SK-N-SH (cell line): ENCODE data around the gene PLXNB3. TPM values are rescaled to one million over a fixed set of nuclear protein-coding genes. Genes with fewer than 3 reads are reported as not detected.
A peak's percentile ranks its signal among the peaks of the same experiment; 100 is the strongest.

Source experiments
- CTCF ChIA-PET: fragments of 300-600, 350-600 bp; formaldehyde crosslinking; extraction: SDS; loops from one replicate; lab custom pipeline; 2021; lab: Yijun Ruan, JAX
- POLR2A ChIA-PET: fragments of 350-600 bp; sonication (Branson Sonifier 250); formaldehyde crosslinking; extraction: SDS; loops from one replicate; lab custom pipeline; 2020; ENCODE audit warnings: antibody characterized with exemption, inconsistent platforms; lab: Yijun Ruan, JAX
- DNase-seq: peaks from one replicate; pipeline ENCODE4 v3.0.0; 2012
- H2AFZ ChIP-seq: fragments of 200-600 bp; sonication (generic); 2 replicates; pipeline ENCODE4 v1.8.1; 2016; ENCODE audit warnings: antibody characterized with exemption, mild to moderate bottlenecking, low read depth
- H3F3A ChIP-seq: fragments of 200-600 bp; sonication (generic); replicated peaks from 2 replicates; pipeline ENCODE3; 2016; ENCODE audit warnings: antibody characterized with exemption, mild to moderate bottlenecking; ENCODE audit not compliant: insufficient read depth
- H3K27ac ChIP-seq, 2 experiments: fragments of 200-500 bp in 1 of 2; fragments of 200-600 bp in 1 of 2; sonication (Bioruptor generic) in 1 of 2; sonication (generic), shearing (Covaris generic) in 1 of 2; 2 replicates each; pipeline versions ENCODE4 v1.5.1 to v1.6.1; 2014 to 2016; ENCODE audit warnings: low read depth in 2 of 2, inconsistent platforms in 1 of 2, low read length in 1 of 2, mild to moderate bottlenecking in 1 of 2, mixed read lengths in 1 of 2
- H3K27me3 ChIP-seq: fragments of 200-600 bp; sonication (generic), shearing (Covaris generic); 2 replicates; pipeline ENCODE4 v1.6.1; 2016; ENCODE audit warnings: mixed run types; ENCODE audit not compliant: insufficient read depth
- H3K36me3 ChIP-seq, 2 experiments: fragments of 200-500 bp in 1 of 2; fragments of 200-600 bp in 1 of 2; sonication (Bioruptor generic) in 1 of 2; sonication (generic) in 1 of 2; replicated peaks in 1 of 2; 2 replicates each; pipeline versions ENCODE3 to v1.5.1; 2014 to 2016; ENCODE audit warnings: low read length in 1 of 2, mild to moderate bottlenecking in 1 of 2; ENCODE audit not compliant: insufficient read depth in 2 of 2, control insufficient read depth in 1 of 2
- H3K4me1 ChIP-seq, 2 experiments: fragments of 200-500 bp in 1 of 2; fragments of 200-600 bp in 1 of 2; sonication (Bioruptor generic) in 1 of 2; sonication (generic), shearing (Covaris generic) in 1 of 2; 2 replicates each; pipeline versions ENCODE4 v1.5.1 to v1.6.1; 2014 to 2016; ENCODE audit warnings: low read depth in 1 of 2, low read length in 1 of 2, mixed run types in 1 of 2; ENCODE audit not compliant: insufficient read depth in 2 of 2, control insufficient read depth in 1 of 2
- H3K4me2 ChIP-seq: fragments of 200-600 bp; sonication (generic), shearing (Covaris generic); 2 replicates; pipeline ENCODE4 v1.6.1; 2017; ENCODE audit warnings: mixed run types
- H3K4me3 ChIP-seq, 2 experiments: fragments of 200-500 bp in 1 of 2; fragments of 200-600 bp in 1 of 2; sonication (Bioruptor generic) in 1 of 2; sonication (generic), shearing (Covaris generic) in 1 of 2; 2 replicates each; pipeline versions ENCODE4 v1.5.1 to v1.8.1; 2014 to 2016; ENCODE audit warnings: low read depth in 2 of 2, inconsistent platforms in 1 of 2, low read length in 1 of 2, mild to moderate bottlenecking in 1 of 2, mixed read lengths in 1 of 2, moderate library complexity in 1 of 2
- H3K79me2 ChIP-seq: fragments of 200-600 bp; sonication (generic); 2 replicates; pipeline ENCODE4 v1.8.1; 2017; ENCODE audit warnings: mild to moderate bottlenecking; ENCODE audit not compliant: insufficient read depth
- H3K9ac ChIP-seq: fragments of 200-600 bp; sonication (generic); 2 replicates; pipeline ENCODE4 v1.6.1; 2017; ENCODE audit warnings: mixed run types
- H3K9me2 ChIP-seq: fragments of 200-600 bp; sonication (generic); 2 replicates; pipeline ENCODE4 v1.6.1; 2017; ENCODE audit warnings: mixed run types
- H3K9me3 ChIP-seq: fragments of 200-600 bp; sonication (generic); 2 replicates; pipeline ENCODE4 v1.6.1; 2017; ENCODE audit warnings: mixed run types, mild to moderate bottlenecking, moderate library complexity
- H4K20me1 ChIP-seq: fragments of 200-600 bp; sonication (generic); 2 replicates; pipeline ENCODE4 v1.6.1; 2017; ENCODE audit warnings: mild to moderate bottlenecking, mixed run types; ENCODE audit not compliant: insufficient read depth
- EP300 ChIP-seq, 2 experiments: IDR thresholded peaks; 2 replicates each; pipeline versions ENCODE4 v1.4.0 to v1.6.1; 2012; ENCODE audit warnings: borderline replicate concordance in 1 of 2, low read depth in 1 of 2, low read length in 1 of 2
- FOSL2 ChIP-seq: IDR thresholded peaks from 2 replicates; pipeline ENCODE4 v1.4.0; 2012; ENCODE audit warnings: low read depth, mild to moderate bottlenecking, moderate library complexity, borderline replicate concordance
- FOXJ3 ChIP-seq: sonication (generic); formaldehyde crosslinking; IDR thresholded peaks from 2 replicates; pipeline ENCODE4 v1.5.1; 2020; ENCODE audit warnings: mild to moderate bottlenecking, missing genetic modification reagents
- GABPA ChIP-seq: IDR thresholded peaks from 2 replicates; pipeline ENCODE4 v1.4.0; 2012; ENCODE audit warnings: low read depth, mild to moderate bottlenecking
- MAX ChIP-seq: IDR thresholded peaks from 2 replicates; pipeline ENCODE4 v1.4.0; 2012; ENCODE audit warnings: low read depth
- MEF2A ChIP-seq: IDR thresholded peaks from 2 replicates; pipeline ENCODE4 v1.4.0; 2012; ENCODE audit warnings: low read depth, borderline replicate concordance
- MXI1 ChIP-seq: IDR thresholded peaks from 2 replicates; pipeline ENCODE4 v1.6.1; 2012; ENCODE audit warnings: mild to moderate bottlenecking, low read depth, low read length, improper control_type of control experiment
- NFIC ChIP-seq: IDR thresholded peaks from 2 replicates; pipeline ENCODE4 v1.4.0; 2012; ENCODE audit warnings: borderline replicate concordance
- NRF1 ChIP-seq: IDR thresholded peaks from 2 replicates; pipeline ENCODE4 v1.6.1; 2012; ENCODE audit warnings: low read depth, mild to moderate bottlenecking, low read length
- PBX3 ChIP-seq: IDR thresholded peaks from 2 replicates; pipeline ENCODE4; 2012
- RAD21 ChIP-seq: IDR thresholded peaks from 2 replicates; pipeline ENCODE4 v1.6.1; 2012; ENCODE audit warnings: mild to moderate bottlenecking, low read length
- REST ChIP-seq: IDR thresholded peaks from 2 replicates; pipeline ENCODE4 v1.6.1; 2012; ENCODE audit warnings: mild to moderate bottlenecking, low read depth, low read length, moderate library complexity
- RXRA ChIP-seq: IDR thresholded peaks from 2 replicates; pipeline ENCODE4 v1.4.0; 2012; ENCODE audit warnings: low read depth, mild to moderate bottlenecking, borderline replicate concordance
- SIN3A ChIP-seq: IDR thresholded peaks from 2 replicates; pipeline ENCODE4 v1.6.1; 2012; ENCODE audit warnings: low read depth, mild to moderate bottlenecking, low read length, moderate library complexity, borderline replicate concordance
- SMC3 ChIP-seq: IDR thresholded peaks from 2 replicates; pipeline ENCODE4 v1.6.1; 2012; ENCODE audit warnings: low read depth, low read length, improper control_type of control experiment
- TAF1 ChIP-seq: IDR thresholded peaks from 2 replicates; pipeline ENCODE4 v1.6.1; 2012; ENCODE audit warnings: low read depth, mild to moderate bottlenecking, low read length, moderate library complexity, borderline replicate concordance
- YY1 ChIP-seq: IDR thresholded peaks from 2 replicates; pipeline ENCODE4 v1.4.0; 2012; ENCODE audit warnings: low read depth, mild to moderate bottlenecking
- ZBTB33 ChIP-seq: IDR thresholded peaks from 2 replicates; pipeline ENCODE4 v1.4.0; 2012; ENCODE audit warnings: low read depth, borderline replicate concordance
- WGBS: methylation state at CpG from one replicate; pipeline ENCODE4 v1.1.6; 2017; ENCODE audit warnings: low lambda C conversion rate; 5-methylcytosine and 5-hydroxymethylcytosine counted together
- polyA plus RNA-seq, 3 experiments: library from polyadenylated mRNA; depleted of rRNA; stranded (reverse); fragments of >200 nt; gene quantifications; 2 replicates each; pipeline ENCODE4 v1.2.3, GENCODE V29; 2012

PLXNB3 gene
- polyA plus RNA-seq, 1 of the 3 experiments (the other 2 are of a cell fraction) = 15.5 TPM

GRCh38 chrX:153820601-153821000 lies 56.6 kb downstream of the PLXNB3 start:
- WGBS = 54% methylated on average over 6 of the region's 7 CpGs
- no peak for TF ChIP-seq SMC3
- TF ChIP-seq RAD21 = no peak
- TF ChIP-seq SIN3A = no peak
- TF ChIP-seq ZBTB33 = no peak
- TF ChIP-seq MAX = no peak
- no peak for TF ChIP-seq EP300 (IDR thresholded peaks at IDR 0.05; ENCODE audit: borderline replicate concordance in 1 of 2, low read depth in 1 of 2, low read length in 1 of 2)
- TF ChIP-seq RXRA = no peak
- no peak for TF ChIP-seq MXI1
- no peak for TF ChIP-seq NFIC
- no peak for TF ChIP-seq FOSL2
- TF ChIP-seq MEF2A = no peak
- TF ChIP-seq GABPA = no peak
- TF ChIP-seq NRF1 = no peak
- no peak for TF ChIP-seq REST
- TF ChIP-seq PBX3 = no peak
- TF ChIP-seq TAF1 = no peak
- TF ChIP-seq FOXJ3 (CRISPR knock-in tag) = no peak
- TF ChIP-seq YY1 = no peak
- Histone ChIP-seq H2AFZ (no peak overlapping the region), H3K9ac (no peak overlapping the region), H3K27me3 (peaks cover 25% of the 10 kb centered on the region), H3F3A (no peaks in the 10 kb centered on the region), H3K27ac (peak overlapping the region in 1 of 2 experiments; percentile 3; a peak in 2 of 4 replicates), H3K4me1 (peaks cover 0 to 30% of the 10 kb centered on the region in 2 experiments; a peak in 1 of 4 replicates), H3K79me2 (no peaks in the 10 kb centered on the region), H3K9me2 (no peaks in the 10 kb centered on the region), H4K20me1 (no peaks in the 10 kb centered on the region), H3K9me3 (no peaks in the 10 kb centered on the region), H3K4me2 (no peak overlapping the region), H3K4me3 (no peak overlapping the region), H3K36me3 (no peaks in the 10 kb centered on the region)
- ChIA-PET POLR2A (no interaction called here), CTCF (no interaction called here)
- peak; percentile 44 for DNase-seq
